H1 (cell line): ENCODE measurements around the gene WIPF1. TPM values are rescaled to one million over a fixed set of nuclear protein-coding genes. Genes with fewer than 3 reads are reported as not detected.

ENCODE experiments used
- CTCF ChIA-PET: fragments of 300-600 bp; sonication (Branson Sonifier 250); formaldehyde crosslinking; loops from one replicate; lab custom pipeline; 2021; ENCODE audit not compliant: partially characterized antibody; lab: Charles Lee
- POLR2A ChIA-PET: fragments of 300-600 bp; sonication (Branson Sonifier 250); formaldehyde crosslinking; loops from one replicate; lab custom pipeline; 2021; ENCODE audit warnings: inconsistent platforms; ENCODE audit not compliant: partially characterized antibody; lab: Charles Lee
- DNase-seq, 2 experiments: peaks; one replicate each; pipeline versions ENCODE4 v3.0.0 to v3.0.0-alpha.2; 2010 to 2022; ENCODE audit warnings: low spot score in 2 of 2, low read depth in 1 of 2, mixed read lengths in 1 of 2
- FAIRE-seq: peaks from 2 replicates; lab custom pipeline; 2011; peaks lifted over from hg19 to GRCh38; lab: Jason Lieb, UNC
- H2AFZ ChIP-seq: 2 replicates; pipeline ENCODE4 v1.8.1; 2012; ENCODE audit warnings: low read length, inconsistent platforms
- H2AK5ac ChIP-seq: 2 replicates; pipeline ENCODE4 v1.6.1; 2013; ENCODE audit warnings: low read depth, low read length
- H2BK120ac ChIP-seq: replicated peaks from 2 replicates; pipeline ENCODE3; 2013; ENCODE audit warnings: low read depth, low read length, inconsistent platforms
- H2BK12ac ChIP-seq: 2 replicates; pipeline ENCODE4 v1.6.1; 2013; ENCODE audit warnings: low read depth, low read length
- H2BK15ac ChIP-seq: 2 replicates; pipeline ENCODE4 v1.6.1; 2013; ENCODE audit warnings: low read length
- H2BK20ac ChIP-seq: 2 replicates; pipeline ENCODE4 v1.6.1; 2013; ENCODE audit warnings: low read length
- H2BK5ac ChIP-seq: 2 replicates; pipeline ENCODE4 v1.6.1; 2013; ENCODE audit warnings: low read depth, low read length
- H3K14ac ChIP-seq: 2 replicates; pipeline ENCODE4 v1.6.1; 2013; ENCODE audit warnings: inconsistent platforms; ENCODE audit not compliant: insufficient read length
- H3K18ac ChIP-seq: 2 replicates; pipeline ENCODE4 v1.6.1; 2013; ENCODE audit warnings: low read length; ENCODE audit errors: extremely low read depth
- H3K23ac ChIP-seq: 2 replicates; pipeline ENCODE4 v1.6.1; 2013; ENCODE audit warnings: inconsistent platforms; ENCODE audit not compliant: insufficient read length
- H3K23me2 ChIP-seq: 2 replicates; pipeline ENCODE4 v1.6.1; 2013; ENCODE audit warnings: low read depth, low read length
- H3K27ac ChIP-seq: 2 replicates; pipeline ENCODE4 v1.6.1; 2011; ENCODE audit warnings: low read depth, low read length, inconsistent platforms
- H3K27me3 ChIP-seq, 4 experiments: replicated peaks in 1 of 4; 1 replicate in 1 of 4; 2 replicates in 3 of 4; pipeline versions ENCODE4 v1.6.1 to v1.8.1; 2011 to 2013; ENCODE audit warnings: low read length in 3 of 4, mild to moderate bottlenecking in 3 of 4, inconsistent platforms in 2 of 4, mixed read lengths in 2 of 4, moderate library complexity in 1 of 4; ENCODE audit not compliant: control insufficient read depth in 3 of 4, insufficient read depth in 3 of 4; ENCODE audit errors: extremely low read depth in 1 of 4
- H3K36me3 ChIP-seq, 4 experiments: 2 replicates each; pipeline versions ENCODE4 v1.6.1 to v1.8.1; 2011 to 2013; ENCODE audit warnings: mild to moderate bottlenecking in 4 of 4, low read length in 3 of 4, moderate library complexity in 2 of 4, control low read depth in 1 of 4, inconsistent platforms in 1 of 4; ENCODE audit not compliant: insufficient read depth in 4 of 4, control insufficient read depth in 2 of 4
- H3K4ac ChIP-seq: replicated peaks from 2 replicates; pipeline ENCODE3; 2013; ENCODE audit warnings: low read length, low read depth, mixed read lengths, inconsistent platforms; ENCODE audit not compliant: insufficient read length
- H3K4me1 ChIP-seq, 4 experiments: replicated peaks in 1 of 4; 1 replicate in 1 of 4; 2 replicates in 3 of 4; pipeline versions ENCODE4 v1.6.1 to v1.8.1; 2011 to 2013; ENCODE audit warnings: low read length in 3 of 4, inconsistent platforms in 2 of 4, mixed read lengths in 1 of 4; ENCODE audit not compliant: insufficient read depth in 4 of 4, control insufficient read depth in 3 of 4
- H3K4me2 ChIP-seq, 2 experiments: 2 replicates each; pipeline versions ENCODE4 v1.6.1 to v1.8.1; 2011 to 2013; ENCODE audit warnings: low read depth in 2 of 2, low read length in 2 of 2, control low read depth in 1 of 2, inconsistent platforms in 1 of 2, mild to moderate bottlenecking in 1 of 2; ENCODE audit not compliant: insufficient read depth in 1 of 2
- H3K4me3 ChIP-seq, 4 experiments: fragments of 200-600, 300-600 bp in 1 of 4; sonication (generic), shearing (Covaris generic), sonication (Bioruptor Twin) in 1 of 4; 2 replicates each; pipeline versions ENCODE4 v1.5.1 to v1.8.1; 2011 to 2016; ENCODE audit warnings: low read length in 4 of 4, low read depth in 3 of 4, control low read depth in 2 of 4, inconsistent platforms in 2 of 4, mild to moderate bottlenecking in 2 of 4, mixed read lengths in 1 of 4, moderate library complexity in 1 of 4; ENCODE audit not compliant: insufficient read depth in 2 of 4; ENCODE audit errors: extremely low read depth in 1 of 4
- H3K56ac ChIP-seq: replicated peaks from 2 replicates; pipeline ENCODE3; 2013; ENCODE audit warnings: low read depth, mild to moderate bottlenecking, mixed read lengths, low read length, inconsistent platforms; ENCODE audit not compliant: insufficient read length
- H3K79me1 ChIP-seq: 2 replicates; pipeline ENCODE4 v1.6.1; 2013; ENCODE audit warnings: low read depth, low read length, control low read depth
- H3K79me2 ChIP-seq, 2 experiments: 2 replicates each; pipeline versions ENCODE4 v1.6.1 to v1.8.1; 2012 to 2013; ENCODE audit warnings: low read length in 2 of 2, mild to moderate bottlenecking in 2 of 2, inconsistent platforms in 1 of 2; ENCODE audit not compliant: insufficient read depth in 2 of 2, control insufficient read depth in 1 of 2
- H3K9ac ChIP-seq, 4 experiments: replicated peaks in 1 of 4; 1 replicate in 1 of 4; 2 replicates in 3 of 4; pipeline versions ENCODE4 v1.6.1 to v1.8.1; 2011 to 2013; ENCODE audit warnings: low read depth in 3 of 4, low read length in 3 of 4, control low read depth in 2 of 4, mild to moderate bottlenecking in 2 of 4, moderate library complexity in 2 of 4, inconsistent platforms in 1 of 4; ENCODE audit errors: extremely low read depth in 1 of 4
- H3K9me3 ChIP-seq, 2 experiments: 2 replicates each; pipeline versions ENCODE4 v1.6.1 to v1.8.1; 2012 to 2013; ENCODE audit warnings: mild to moderate bottlenecking in 2 of 2, moderate library complexity in 2 of 2, control low read depth in 1 of 2, inconsistent platforms in 1 of 2, low read depth in 1 of 2, low read length in 1 of 2, mixed read lengths in 1 of 2; ENCODE audit not compliant: insufficient read depth in 2 of 2
- H4K20me1 ChIP-seq, 2 experiments: replicated peaks in 1 of 2; 2 replicates each; pipeline versions ENCODE3 to v1.8.1; 2011 to 2013; ENCODE audit warnings: inconsistent platforms in 2 of 2, low read length in 2 of 2, mild to moderate bottlenecking in 1 of 2; ENCODE audit not compliant: insufficient read depth in 2 of 2, control insufficient read depth in 1 of 2
- H4K5ac ChIP-seq: 2 replicates; pipeline ENCODE4 v1.6.1; 2013; ENCODE audit warnings: low read length, low read depth, mixed read lengths, inconsistent platforms; ENCODE audit not compliant: insufficient read length
- H4K8ac ChIP-seq: 2 replicates; pipeline ENCODE4 v1.8.0; 2013; ENCODE audit warnings: mild to moderate bottlenecking, moderate library complexity, low read length, inconsistent platforms; ENCODE audit not compliant: insufficient read depth; ENCODE audit errors: extremely low read depth
- H4K91ac ChIP-seq: replicated peaks from 2 replicates; pipeline ENCODE3; 2013; ENCODE audit warnings: low read length, mixed read lengths, inconsistent platforms; ENCODE audit not compliant: insufficient read length
- BRCA1 ChIP-seq: IDR thresholded peaks from 2 replicates; pipeline ENCODE4 v1.6.1; 2012; ENCODE audit warnings: low read depth, low read length, improper control_type of control experiment
- KDM4A ChIP-seq: IDR thresholded peaks from one replicate; pipeline ENCODE4 v1.7.1; 2012; ENCODE audit warnings: low read depth, mild to moderate bottlenecking, moderate library complexity, low read length, inconsistent platforms; ENCODE audit not compliant: severe bottlenecking
- POLR2A ChIP-seq, 2 experiments: IDR thresholded peaks; 1 replicate in 1 of 2; 2 replicates in 1 of 2; pipeline ENCODE4 v1.6.1; 2011; ENCODE audit warnings: low read depth in 2 of 2, low read length in 2 of 2, mild to moderate bottlenecking in 2 of 2; ENCODE audit errors: control extremely low read depth in 1 of 2
- RFX5 ChIP-seq: IDR thresholded peaks from 2 replicates; pipeline ENCODE4 v1.6.1; 2011; ENCODE audit warnings: low read depth, low read length, improper control_type of control experiment, borderline replicate concordance
- SUZ12 ChIP-seq: fragments of 200-600 bp; sonication (generic); IDR thresholded peaks from 2 replicates; pipeline ENCODE4 v1.6.1; 2012; ENCODE audit warnings: mild to moderate bottlenecking, inconsistent platforms, low read length, moderate library complexity, mixed read lengths
- TAF7 ChIP-seq: optimal IDR thresholded peaks from 2 replicates; pipeline ENCODE3; 2011; ENCODE audit warnings: low read depth, mild to moderate bottlenecking, inconsistent platforms, low read length, moderate library complexity, borderline replicate concordance
- TBP ChIP-seq: IDR thresholded peaks from 2 replicates; pipeline ENCODE4 v1.6.1; 2011; ENCODE audit warnings: low read depth, low read length, improper control_type of control experiment
- polyA plus RNA-seq, 7 experiments: library from polyadenylated mRNA; depleted of rRNA in 3 of 7; stranded (reverse) in 5 of 7; unstranded in 2 of 7; fragments of >200 nt in 5 of 7; fragments of 200-250 nt in 2 of 7; gene quantifications; 1 replicate in 5 of 7; 2 replicates in 1 of 7; 4 replicates in 1 of 7; pipeline versions ENCODE4 v1.2.1 to v1.2.3, GENCODE V29; 2011 to 2013; ENCODE audit warnings: missing spikeins in 2 of 7, mixed read lengths in 2 of 7
- total RNA-seq: library from RNA; stranded (reverse); fragmentation: NEBNext Ultra II Directional; extraction: Animal tissue kit (Norgen Biotek cat#: 25700); gene quantifications from 2 replicates; pipeline ENCODE4 v1.2.1, GENCODE V29; 2021
- TF ChIP-seq, protein P1 (sequence below), 3 experiments: IDR thresholded peaks; 1 replicate in 2 of 3; 2 replicates in 1 of 3; pipeline versions ENCODE4 v1.5.1 to v1.6.1; 2011; ENCODE audit warnings: low read length in 3 of 3, mild to moderate bottlenecking in 3 of 3, inconsistent platforms in 2 of 3, low read depth in 1 of 3, moderate library complexity in 1 of 3; ENCODE audit not compliant: insufficient read depth in 1 of 3; ENCODE audit errors: control extremely low read depth in 1 of 3

The WIPF1 gene
- total and polyA plus RNA-seq, 2 of the 8 experiments (the other 6 are each of a cell fraction or from before 2014, with no cell fraction given), result 4.7 to 5.2 TPM

DNA sequence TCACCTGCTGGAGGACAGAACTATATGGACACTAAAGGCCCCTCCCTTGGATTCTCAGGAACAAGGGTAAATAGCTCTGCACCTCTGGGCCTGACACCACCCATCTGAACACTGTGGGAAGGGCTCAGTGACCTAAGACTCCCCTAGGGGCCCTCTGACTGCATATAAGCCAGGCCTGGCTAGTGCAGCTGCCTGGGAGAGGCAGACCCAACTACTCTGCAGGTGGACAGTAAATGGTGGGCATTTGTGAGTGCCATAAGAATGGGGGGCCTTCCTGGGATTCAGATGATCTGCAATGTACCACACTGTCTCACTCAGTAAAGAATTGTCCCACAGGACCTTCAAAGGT, 11.2 kb upstream of the WIPF1 start:
- no peak overlapping the region for H4K91ac ChIP-seq
- no peak overlapping the region for H2BK5ac ChIP-seq
- no peaks in the 10 kb centered on the region for H3K36me3 ChIP-seq
- H3K4me1 ChIP-seq, result no peaks in the 10 kb centered on the region; a peak in 1 of 7 replicates
- H3K4me2 ChIP-seq, result no peak overlapping the region
- H2BK15ac ChIP-seq, result no peak overlapping the region
- no peaks in the 10 kb centered on the region for H3K23me2 ChIP-seq
- POLR2A ChIA-PET, result no interaction called here
- no peak overlapping the region for H3K9ac ChIP-seq
- H2AFZ ChIP-seq, result no peak overlapping the region
- no peak overlapping the region for H2BK20ac ChIP-seq
- FAIRE-seq (no peak), DNase-seq (no peak)
- H3K18ac ChIP-seq, result no peak overlapping the region
- no peaks in the 10 kb centered on the region for H3K79me2 ChIP-seq
- no peak overlapping the region for H3K14ac ChIP-seq
- H3K27me3 ChIP-seq, result no peaks in the 10 kb centered on the region
- no peaks in the 10 kb centered on the region for H3K9me3 ChIP-seq
- H2BK120ac ChIP-seq, result no peak overlapping the region
- H3K4ac ChIP-seq, result no peak overlapping the region
- TF ChIP-seq TBP (no peak), KDM4A (no peak), SUZ12 (no peak), RFX5 (no peak), BRCA1 (no peak), TAF7 (no peak), POLR2A (IDR thresholded peaks at IDR 0.05; ENCODE audit: control extremely low read depth in 1 of 2, low read depth in 2 of 2, low read length in 2 of 2) (no peak)
- TF ChIP-seq, protein P1, sequence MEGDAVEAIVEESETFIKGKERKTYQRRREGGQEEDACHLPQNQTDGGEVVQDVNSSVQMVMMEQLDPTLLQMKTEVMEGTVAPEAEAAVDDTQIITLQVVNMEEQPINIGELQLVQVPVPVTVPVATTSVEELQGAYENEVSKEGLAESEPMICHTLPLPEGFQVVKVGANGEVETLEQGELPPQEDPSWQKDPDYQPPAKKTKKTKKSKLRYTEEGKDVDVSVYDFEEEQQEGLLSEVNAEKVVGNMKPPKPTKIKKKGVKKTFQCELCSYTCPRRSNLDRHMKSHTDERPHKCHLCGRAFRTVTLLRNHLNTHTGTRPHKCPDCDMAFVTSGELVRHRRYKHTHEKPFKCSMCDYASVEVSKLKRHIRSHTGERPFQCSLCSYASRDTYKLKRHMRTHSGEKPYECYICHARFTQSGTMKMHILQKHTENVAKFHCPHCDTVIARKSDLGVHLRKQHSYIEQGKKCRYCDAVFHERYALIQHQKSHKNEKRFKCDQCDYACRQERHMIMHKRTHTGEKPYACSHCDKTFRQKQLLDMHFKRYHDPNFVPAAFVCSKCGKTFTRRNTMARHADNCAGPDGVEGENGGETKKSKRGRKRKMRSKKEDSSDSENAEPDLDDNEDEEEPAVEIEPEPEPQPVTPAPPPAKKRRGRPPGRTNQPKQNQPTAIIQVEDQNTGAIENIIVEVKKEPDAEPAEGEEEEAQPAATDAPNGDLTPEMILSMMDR (IDR thresholded peaks at IDR 0.05; ENCODE audit: control extremely low read depth in 1 of 3, insufficient read depth in 1 of 3, low read depth in 1 of 3, low read length in 3 of 3), result no peak
- H3K56ac ChIP-seq, result no peak overlapping the region
- CTCF ChIA-PET, result interaction anchor here (0.9 to 1.1 kb wide), 2 partner anchors 30 to 79 kb away, joined by 3 read pairs; no protein-coding TSS in a partner anchor
- H2BK12ac ChIP-seq, result no peak overlapping the region
- no peaks in the 10 kb centered on the region for H4K20me1 ChIP-seq
- no peaks in the 10 kb centered on the region for H3K79me1 ChIP-seq
- H4K5ac ChIP-seq, result no peak overlapping the region
- H4K8ac ChIP-seq, result no peak overlapping the region
- no peak overlapping the region for H3K27ac ChIP-seq
- no peak overlapping the region for H3K4me3 ChIP-seq
- H3K23ac ChIP-seq, result no peak overlapping the region
- no peak overlapping the region for H2AK5ac ChIP-seq
